ENCODE measurements around the gene KLF9.

Gene KLF9

DNA sequence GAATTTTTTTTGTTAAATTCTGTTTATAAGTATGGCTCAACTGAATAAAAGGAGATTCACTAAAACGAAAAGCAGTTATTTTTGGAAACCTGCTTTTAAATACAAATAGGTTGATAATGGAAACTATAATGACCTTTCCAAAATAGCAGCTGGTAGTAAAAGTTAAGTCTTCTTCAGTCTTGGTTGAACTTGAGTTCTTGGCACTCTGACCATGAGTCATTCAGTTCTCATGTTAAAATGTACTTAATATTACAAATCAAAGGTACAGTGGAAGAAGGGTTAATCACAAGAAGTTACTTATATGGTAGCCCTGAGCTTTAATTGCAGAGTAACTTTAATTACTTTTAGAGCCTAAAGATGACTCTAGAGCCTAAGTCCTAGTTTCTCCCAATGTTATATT lies 62.1 kb downstream of the KLF9 start:
- DNase-seq = no peak

- DNase-seq = no peak
These were observed 67.4 kb downstream of the KLF9 start for GRCh38 chr9:70347046-70347445.

DNA sequence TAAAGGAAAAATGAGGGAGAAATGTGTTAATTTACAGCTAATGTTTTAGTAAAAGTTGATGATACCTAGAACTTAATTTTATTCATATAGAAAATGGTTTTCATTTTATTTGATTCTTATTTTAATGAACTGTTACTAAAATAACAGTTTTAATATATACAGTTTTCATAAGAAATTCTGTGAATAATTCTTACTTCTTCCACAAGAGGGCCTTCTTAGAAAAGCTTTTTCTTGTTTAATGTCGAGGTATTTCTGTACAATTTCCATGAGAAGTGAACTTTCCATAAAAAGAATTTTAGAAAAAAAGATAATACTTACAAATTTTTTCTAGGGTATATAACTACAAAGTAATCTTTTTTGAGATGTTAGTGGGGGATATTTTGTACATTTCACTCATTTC lies 73.9 kb downstream of the KLF9 start:
- no peak for DNase-seq
